MM.1S (cell line): ENCODE data around the gene EVI5.
"Not testable (repeated sequence)": the region's sequence is repeated elsewhere in the genome, so short reads cannot be mapped to it uniquely, and the experiment has no call there.

Experiments used
- DNase-seq: peaks from one replicate; pipeline ENCODE4 v3.0.0-alpha.2; 2015
- H2AFZ ChIP-seq: fragments of 300-600 bp; sonication (generic); 2 replicates; pipeline ENCODE4 v1.6.0; 2016; ENCODE audit warnings: antibody characterized with exemption, low read length
- H3F3A ChIP-seq: fragments of 300-600 bp; sonication (generic); 2 replicates; pipeline ENCODE4 v1.6.1; 2016; ENCODE audit warnings: mild to moderate bottlenecking, antibody characterized with exemption, low read length, moderate library complexity, mixed read lengths; ENCODE audit not compliant: insufficient read depth
- H3K27ac ChIP-seq: fragments of 300-600 bp; sonication (generic); 2 replicates; pipeline ENCODE4 v1.5.1; 2016; ENCODE audit warnings: mild to moderate bottlenecking, low read length
- H3K27me3 ChIP-seq: fragments of 300-600 bp; sonication (generic); replicated peaks from 2 replicates; pipeline ENCODE4 v1.6.0; 2016; ENCODE audit warnings: low read length; ENCODE audit not compliant: insufficient read depth
- H3K36me3 ChIP-seq: fragments of 300-600 bp; sonication (generic); replicated peaks from 2 replicates; pipeline ENCODE4 v1.6.1; 2016; ENCODE audit warnings: mild to moderate bottlenecking, low read length, mixed read lengths; ENCODE audit not compliant: insufficient read depth
- H3K4me1 ChIP-seq: fragments of 300-600 bp; sonication (generic); 2 replicates; pipeline ENCODE4 v1.6.1; 2016; ENCODE audit warnings: low read length, mixed read lengths
- H3K4me2 ChIP-seq: fragments of 300-600 bp; sonication (generic); 2 replicates; pipeline ENCODE4 v1.6.0; 2016; ENCODE audit warnings: low read depth, low read length
- H3K4me3 ChIP-seq: fragments of 300-600 bp; sonication (generic); 2 replicates; pipeline ENCODE4 v1.5.1; 2016; ENCODE audit warnings: low read length, mixed read lengths
- H3K79me2 ChIP-seq: fragments of 300-600 bp; sonication (generic); 2 replicates; pipeline ENCODE4 v1.6.1; 2016; ENCODE audit warnings: mixed run types, low read length, mixed read lengths
- H3K9ac ChIP-seq: fragments of 300-600 bp; sonication (generic); 2 replicates; pipeline ENCODE4 v1.6.1; 2016; ENCODE audit warnings: low read length, mixed read lengths
- H3K9me2 ChIP-seq: fragments of 300-600 bp; sonication (generic); replicated peaks from 2 replicates; pipeline ENCODE4 v1.6.1; 2016; ENCODE audit warnings: mild to moderate bottlenecking, low read length, mixed read lengths; ENCODE audit not compliant: insufficient read depth
- H3K9me3 ChIP-seq: fragments of 300-600 bp; sonication (generic); replicated peaks from 2 replicates; pipeline ENCODE4 v1.6.1; 2016; ENCODE audit warnings: mild to moderate bottlenecking, low read length, mixed read lengths; ENCODE audit not compliant: insufficient read depth
- H4K20me1 ChIP-seq: fragments of 300-600 bp; sonication (generic); 2 replicates; pipeline ENCODE4 v1.6.1; 2016; ENCODE audit warnings: mild to moderate bottlenecking, low read length, moderate library complexity, mixed read lengths; ENCODE audit not compliant: insufficient read depth
- EZH2 ChIP-seq: fragments of 300-600 bp; sonication (generic); optimal IDR thresholded peaks from 2 replicates; pipeline ENCODE3; 2017; ENCODE audit warnings: low read depth, mild to moderate bottlenecking, antibody characterized with exemption, low read length, mixed read lengths
- EZH2phosphoT487 ChIP-seq: fragments of 300-600 bp; sonication (generic); IDR thresholded peaks from 2 replicates; pipeline ENCODE4 v1.6.1; 2018; ENCODE audit warnings: antibody characterized with exemption, low read length
- TF ChIP-seq, protein P1 (sequence below): fragments of 300-600 bp; sonication (generic); IDR thresholded peaks from 2 replicates; pipeline ENCODE4 v1.5.1; 2016; ENCODE audit warnings: antibody characterized with exemption, low read length, mixed read lengths

The EVI5 gene

DNA sequence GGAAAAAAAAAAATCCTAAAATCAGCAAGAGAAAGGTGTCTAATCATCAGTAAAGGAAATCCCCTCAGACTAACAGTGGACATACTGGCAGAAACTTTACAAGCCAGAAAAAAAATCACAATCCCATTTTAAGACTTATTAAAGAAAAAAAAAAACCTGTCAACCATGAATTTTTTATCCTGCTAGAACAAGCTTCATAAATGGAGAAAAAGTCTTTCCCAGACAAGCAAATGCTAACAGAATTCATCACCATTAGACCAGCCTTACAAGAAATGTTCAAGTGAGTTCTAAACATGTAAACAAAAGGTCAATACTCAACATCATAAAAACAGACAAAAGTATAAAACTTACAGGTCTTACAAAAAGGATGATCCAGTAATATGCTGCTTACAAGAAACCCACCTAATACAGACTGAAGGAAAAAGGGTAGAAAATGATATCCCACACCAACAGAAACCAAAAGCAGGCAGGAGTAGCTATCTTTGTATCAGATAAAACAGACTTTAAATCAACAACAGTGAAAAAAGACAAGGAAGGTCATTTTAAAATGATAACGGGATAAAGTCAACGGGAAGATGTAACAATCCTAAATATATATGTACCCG is 129.6 kb downstream of the EVI5 start:
- no peak for DNase-seq
- no peaks in the 10 kb centered on the region for H3K36me3 ChIP-seq
- no peaks in the 10 kb centered on the region for H3K9me3 ChIP-seq
- H3K4me2 ChIP-seq = no peak overlapping the region
- H4K20me1 ChIP-seq = no peaks in the 10 kb centered on the region
- H3K4me3 ChIP-seq = no peak overlapping the region
- H3K9me2 ChIP-seq = no peaks in the 10 kb centered on the region
- H3K27ac ChIP-seq = no peak overlapping the region
- no peaks in the 10 kb centered on the region for H3F3A ChIP-seq
- H3K4me1 ChIP-seq = no peaks in the 10 kb centered on the region
- H2AFZ ChIP-seq = no peak overlapping the region
- H3K79me2 ChIP-seq = no peaks in the 10 kb centered on the region
- TF ChIP-seq EZH2phosphoT487 (no peak), EZH2 (no peak)
- TF ChIP-seq, protein P1, sequence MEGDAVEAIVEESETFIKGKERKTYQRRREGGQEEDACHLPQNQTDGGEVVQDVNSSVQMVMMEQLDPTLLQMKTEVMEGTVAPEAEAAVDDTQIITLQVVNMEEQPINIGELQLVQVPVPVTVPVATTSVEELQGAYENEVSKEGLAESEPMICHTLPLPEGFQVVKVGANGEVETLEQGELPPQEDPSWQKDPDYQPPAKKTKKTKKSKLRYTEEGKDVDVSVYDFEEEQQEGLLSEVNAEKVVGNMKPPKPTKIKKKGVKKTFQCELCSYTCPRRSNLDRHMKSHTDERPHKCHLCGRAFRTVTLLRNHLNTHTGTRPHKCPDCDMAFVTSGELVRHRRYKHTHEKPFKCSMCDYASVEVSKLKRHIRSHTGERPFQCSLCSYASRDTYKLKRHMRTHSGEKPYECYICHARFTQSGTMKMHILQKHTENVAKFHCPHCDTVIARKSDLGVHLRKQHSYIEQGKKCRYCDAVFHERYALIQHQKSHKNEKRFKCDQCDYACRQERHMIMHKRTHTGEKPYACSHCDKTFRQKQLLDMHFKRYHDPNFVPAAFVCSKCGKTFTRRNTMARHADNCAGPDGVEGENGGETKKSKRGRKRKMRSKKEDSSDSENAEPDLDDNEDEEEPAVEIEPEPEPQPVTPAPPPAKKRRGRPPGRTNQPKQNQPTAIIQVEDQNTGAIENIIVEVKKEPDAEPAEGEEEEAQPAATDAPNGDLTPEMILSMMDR = no peak
- H3K27me3 ChIP-seq = no peaks in the 10 kb centered on the region
- no peak overlapping the region for H3K9ac ChIP-seq

DNA sequence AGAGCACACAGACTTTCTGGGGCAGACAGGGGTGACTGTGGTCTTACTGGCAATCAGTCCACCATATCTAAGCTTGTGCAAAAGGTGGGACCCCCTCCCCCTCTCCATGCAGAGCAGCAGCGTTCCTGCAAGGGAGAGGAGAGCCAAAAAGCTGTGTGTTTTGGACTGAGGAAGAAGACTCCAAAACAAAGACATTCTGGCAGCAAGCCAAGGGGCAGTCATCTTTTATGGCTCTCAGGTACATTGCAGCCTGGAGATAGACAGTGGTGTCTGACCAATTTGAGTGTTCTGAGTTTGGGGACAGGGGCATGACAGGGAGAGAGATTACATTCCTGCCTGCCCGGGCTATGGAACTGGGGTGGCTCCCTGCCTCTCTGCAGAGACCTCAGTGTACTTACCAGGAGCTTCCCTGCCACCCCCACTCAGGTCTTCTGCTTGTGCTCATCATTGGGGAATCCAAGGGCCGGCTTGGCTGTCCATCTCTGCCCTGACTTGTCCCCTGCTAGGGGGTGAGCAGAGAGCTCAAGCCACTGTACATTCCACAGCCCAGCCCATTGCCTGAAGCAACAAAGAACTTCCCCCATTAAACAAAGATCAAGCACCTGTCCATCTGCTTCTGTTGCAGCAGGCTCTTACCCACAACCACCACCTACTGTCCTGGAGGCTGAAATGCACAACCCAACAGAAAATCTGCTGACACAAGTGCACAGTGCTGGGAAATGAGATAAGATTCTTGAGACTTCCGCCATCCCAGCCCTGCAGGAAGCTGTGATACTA is 131.1 kb downstream of the EVI5 start:
- no peaks in the 10 kb centered on the region for H3K9me3 ChIP-seq
- H3K36me3 ChIP-seq = no peaks in the 10 kb centered on the region
- DNase-seq = no peak
- H3K9me2 ChIP-seq = no peaks in the 10 kb centered on the region
- no peaks in the 10 kb centered on the region for H3K27me3 ChIP-seq
- H3K79me2 ChIP-seq = no peaks in the 10 kb centered on the region
- H3K4me2 ChIP-seq = no peak overlapping the region
- no peaks in the 10 kb centered on the region for H3F3A ChIP-seq
- TF ChIP-seq EZH2phosphoT487 (no peak), EZH2 (no peak)
- TF ChIP-seq, protein P1 = no peak
- H3K9ac ChIP-seq = no peak overlapping the region
- no peak overlapping the region for H3K27ac ChIP-seq
- no peak overlapping the region for H2AFZ ChIP-seq
- no peaks in the 10 kb centered on the region for H3K4me1 ChIP-seq
- no peaks in the 10 kb centered on the region for H4K20me1 ChIP-seq
- H3K4me3 ChIP-seq = no peak overlapping the region

DNA sequence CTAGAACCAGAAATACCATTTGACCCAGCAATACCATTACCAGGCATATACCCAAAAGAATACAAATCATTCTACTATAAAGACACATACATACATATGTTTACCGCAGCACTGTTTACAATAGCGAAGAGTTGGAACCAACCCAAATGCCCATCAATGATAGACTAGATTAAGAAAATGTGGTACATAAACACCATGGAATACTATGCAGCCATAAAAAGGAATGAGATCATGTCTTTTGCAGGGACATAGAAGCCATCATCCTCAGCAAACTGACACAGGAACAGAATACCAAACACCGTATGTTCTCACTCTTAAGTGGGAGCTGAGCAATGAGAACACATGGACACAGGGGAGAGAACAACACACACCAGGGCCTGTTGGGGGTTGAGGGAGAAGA is 144.2 kb downstream of the EVI5 start:
- H3K4me1 ChIP-seq, H3K9ac ChIP-seq, DNase-seq, H3K79me2 ChIP-seq, H3K9me3 ChIP-seq, H3K4me3 ChIP-seq, H3K27ac ChIP-seq, H3K27me3 ChIP-seq, H3K9me2 ChIP-seq, H3F3A ChIP-seq, H3K36me3 ChIP-seq, H2AFZ ChIP-seq, H4K20me1 ChIP-seq, H3K4me2 ChIP-seq: not testable (repeated sequence)

DNA sequence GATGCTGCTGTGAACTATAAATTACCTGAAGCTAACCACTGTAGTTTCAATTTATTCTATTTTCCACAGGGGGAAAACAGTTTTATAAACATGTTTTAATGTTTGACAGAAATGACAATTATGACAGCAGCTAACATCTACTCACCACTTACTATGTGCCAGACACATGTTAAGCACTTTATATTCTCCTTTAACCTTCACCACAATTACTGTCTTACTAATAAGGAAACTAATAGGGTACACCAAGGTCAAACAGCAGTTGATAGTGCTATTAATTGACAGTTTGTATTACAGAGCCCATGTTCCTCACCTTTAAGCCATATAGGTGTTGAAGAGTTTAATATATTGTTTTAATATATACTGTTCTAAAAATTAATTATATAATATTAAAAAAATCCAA is 146.4 kb downstream of the EVI5 start:
- no peaks in the 10 kb centered on the region for H3K79me2 ChIP-seq
- no peak for DNase-seq
- no peaks in the 10 kb centered on the region for H3K27me3 ChIP-seq
- H3K36me3 ChIP-seq = no peaks in the 10 kb centered on the region
- H3F3A ChIP-seq = no peaks in the 10 kb centered on the region
- no peak overlapping the region for H2AFZ ChIP-seq
- H4K20me1 ChIP-seq = no peaks in the 10 kb centered on the region
- TF ChIP-seq EZH2phosphoT487 (no peak), EZH2 (no peak)
- TF ChIP-seq, protein P1 = no peak
- H3K4me2 ChIP-seq = no peak overlapping the region
- H3K9me2 ChIP-seq = no peaks in the 10 kb centered on the region
- no peak overlapping the region for H3K4me3 ChIP-seq
- no peaks in the 10 kb centered on the region for H3K4me1 ChIP-seq
- no peaks in the 10 kb centered on the region for H3K9me3 ChIP-seq
- H3K27ac ChIP-seq = no peak overlapping the region
- H3K9ac ChIP-seq = no peak overlapping the region

DNA sequence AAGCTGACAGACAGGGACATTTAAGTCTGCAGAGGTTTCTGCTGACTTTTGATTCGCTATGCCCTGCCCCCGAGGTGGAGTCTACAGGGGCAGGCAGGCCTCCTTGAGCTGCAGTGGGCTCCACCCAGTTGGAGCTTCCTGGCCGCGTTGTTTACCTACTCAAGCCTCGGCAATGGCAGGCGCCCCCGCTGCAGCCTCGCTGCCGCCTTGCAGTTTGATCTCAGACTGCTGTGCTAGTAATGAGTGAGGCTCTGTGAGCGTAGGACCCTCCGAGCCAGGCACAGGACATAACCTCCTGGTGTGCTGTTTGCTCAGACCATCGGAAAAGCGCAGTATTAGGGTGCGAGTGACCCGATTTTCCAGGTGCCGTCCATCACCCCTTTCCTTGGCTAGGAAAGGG is 149.7 kb downstream of the EVI5 start:
- not testable (repeated sequence) for H3K9me2 ChIP-seq

More for the DNA sequence above, 149.7 kb downstream of the EVI5 start:
- not testable (repeated sequence) for H3K4me3 ChIP-seq, H4K20me1 ChIP-seq, H2AFZ ChIP-seq, H3K4me1 ChIP-seq, H3K36me3 ChIP-seq, H3K27ac ChIP-seq, H3K27me3 ChIP-seq, H3K9me3 ChIP-seq, H3K4me2 ChIP-seq, H3K79me2 ChIP-seq, H3K9ac ChIP-seq, DNase-seq, H3F3A ChIP-seq
